Large intestine (tissue), 12 donors: Measurements from ENCODE around the gene STAB1. TPM values are rescaled to one million over a fixed set of nuclear protein-coding genes. Genes with fewer than 3 reads are reported as not detected.

Experiments
- DNase-seq, 2 donors: peaks; one replicate each; pipeline versions ENCODE4 v3.0.0 to v3.0.0-alpha.2; 2013
- H3K27ac ChIP-seq: one replicate; pipeline ENCODE4 v1.5.1; 2013; ENCODE audit warnings: low read length
- H3K27me3 ChIP-seq: 2 replicates; pipeline ENCODE4 v1.6.1; 2013; ENCODE audit warnings: low read length; ENCODE audit not compliant: control insufficient read depth, insufficient read depth
- H3K36me3 ChIP-seq: 2 replicates; pipeline ENCODE4 v1.6.1; 2013; ENCODE audit warnings: low read length; ENCODE audit not compliant: control insufficient read depth, insufficient read depth
- H3K4me1 ChIP-seq: one replicate; pipeline ENCODE4 v1.6.1; 2013; ENCODE audit warnings: low read length; ENCODE audit not compliant: control insufficient read depth, insufficient read depth
- H3K4me3 ChIP-seq: one replicate; pipeline ENCODE4 v1.5.1; 2013; ENCODE audit warnings: low read length
- H3K9me3 ChIP-seq: one replicate; pipeline ENCODE4 v1.6.1; 2013; ENCODE audit warnings: mild to moderate bottlenecking, low read depth, low read length, moderate library complexity; ENCODE audit not compliant: control insufficient read depth
- WGBS: methylation state at CpG from one replicate; pipeline ENCODE4 v1.1.5; 2013; ENCODE audit warnings: low lambda C conversion rate; ENCODE audit not compliant: insufficient coverage; 5-methylcytosine and 5-hydroxymethylcytosine counted together
- long read RNA-seq, 11 donors: transcript quantifications; one replicate each; lab custom pipeline, GENCODE V29; 2026
- polyA plus RNA-seq: library from polyadenylated mRNA; unstranded; fragments of 120-200 nt; gene quantifications from one replicate; pipeline ENCODE4 v1.2.1, GENCODE V29; 2013

Gene STAB1
- polyA plus RNA-seq: 43.5 TPM
- long read RNA-seq, donor 1, partial matches to known transcripts: 14 of 15 reads
- long read RNA-seq, donor 1, other reads (novel, unspliced or antisense): 0 of 15 reads
- long read RNA-seq, donor 2, partial matches to known transcripts: 28 of 28 reads
- long read RNA-seq, donor 2, other reads (novel, unspliced or antisense): 0 of 28 reads
- long read RNA-seq, donor 3: 0 reads
- long read RNA-seq, donor 4, partial matches to known transcripts: 6 of 6 reads
- long read RNA-seq, donor 4, other reads (novel, unspliced or antisense): 0 of 6 reads
- long read RNA-seq, donor 5, full-length matches to known transcripts: 1 of 1 reads
- long read RNA-seq, donor 5, partial matches to known transcripts: 0 of 1 reads
- long read RNA-seq, donor 5, other reads (novel, unspliced or antisense): 0 of 1 reads
- long read RNA-seq, donor 6, partial matches to known transcripts: 55 of 80 reads
- long read RNA-seq, donor 6, other reads (novel, unspliced or antisense): 24 of 80 reads
- long read RNA-seq, donor 7, partial matches to known transcripts: 21 of 21 reads
- long read RNA-seq, donor 7, other reads (novel, unspliced or antisense): 0 of 21 reads
- long read RNA-seq, donor 8, partial matches to known transcripts: 6 of 7 reads
- long read RNA-seq, donor 8, other reads (novel, unspliced or antisense): 0 of 7 reads
- long read RNA-seq, donor 9, partial matches to known transcripts: 0 of 1 reads
- long read RNA-seq, donor 9, other reads (novel, unspliced or antisense): 0 of 1 reads
- long read RNA-seq, donor 10: 0 reads
- long read RNA-seq, donor 11, partial matches to known transcripts: 0 of 1 reads
- long read RNA-seq, donor 11, other reads (novel, unspliced or antisense): 0 of 1 reads

DNA sequence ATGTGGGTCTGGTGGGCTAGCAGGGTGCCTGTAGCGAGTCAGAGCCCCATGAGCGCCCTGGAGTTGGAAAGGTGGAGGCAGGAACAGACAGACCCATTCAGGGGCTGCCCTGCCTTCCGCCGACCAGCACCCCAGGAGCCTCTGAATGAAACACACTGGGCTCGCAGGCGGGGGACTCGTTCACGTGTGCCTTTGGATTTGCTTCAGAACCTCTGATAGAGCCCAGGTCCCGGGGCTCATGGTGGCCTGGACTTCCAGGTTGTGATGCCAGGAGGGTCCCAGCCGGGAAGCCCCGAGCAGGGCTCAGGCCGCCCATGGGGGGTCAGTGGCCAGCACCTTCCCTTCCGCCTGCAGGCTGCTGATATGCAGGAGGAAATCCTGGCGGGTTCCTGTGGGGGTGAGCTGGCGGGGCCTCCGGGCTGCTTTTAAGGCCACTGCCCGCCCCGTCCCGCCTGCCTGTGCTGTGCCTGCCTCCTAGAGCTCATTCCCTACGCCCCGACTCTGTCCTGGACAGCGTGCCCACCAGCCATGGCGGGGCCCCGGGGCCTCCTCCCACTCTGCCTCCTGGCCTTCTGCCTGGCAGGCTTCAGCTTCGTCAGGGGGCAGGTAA, at the start of gene STAB1:
TSS of gene STAB1 (plus strand) at position 453 of the 610 bp plus-strand sequence. CDS start at position 529, 76 bp downstream.
- H3K27ac ChIP-seq: no peak within 1 kb of the TSS
- DNase-seq: no peak
- no peaks in the 10 kb centered on the region for H3K27me3 ChIP-seq
- no peaks in the 10 kb centered on the region for H3K4me1 ChIP-seq
- H3K4me3 ChIP-seq: peak within 1 kb of the TSS; percentile 16
- no CpG with 5 or more reads among the region's 25 CpGs for WGBS
- H3K36me3 ChIP-seq: peaks cover 36% of the 10 kb centered on the region
- H3K9me3 ChIP-seq: no peaks in the 10 kb centered on the region

DNA sequence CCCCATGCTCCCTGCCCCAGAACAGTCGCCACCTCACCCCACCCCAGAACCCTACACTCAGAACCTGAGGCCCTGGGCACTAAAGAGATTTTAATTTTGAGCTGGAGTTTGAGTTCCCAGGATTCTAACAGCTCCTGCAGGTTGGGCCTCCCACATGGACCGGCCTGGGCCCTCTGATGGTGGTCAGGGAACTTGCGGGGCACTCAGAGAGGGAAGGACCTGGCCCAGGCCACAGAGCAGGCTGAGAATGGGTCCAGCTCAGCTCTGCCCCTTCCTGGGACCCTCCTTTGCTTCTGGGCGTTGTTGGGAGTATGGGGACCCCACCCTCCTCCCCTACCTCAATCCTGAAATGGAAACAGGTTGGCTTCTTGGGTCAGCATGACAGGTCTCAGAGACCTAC, 49.1 kb upstream of the STAB1 start:
- Histone ChIP-seq H3K4me1 (peaks cover 10% of the 10 kb centered on the region), H3K36me3 (no peaks in the 10 kb centered on the region)
- no CpG with 5 or more reads among the region's 4 CpGs for WGBS

DNA sequence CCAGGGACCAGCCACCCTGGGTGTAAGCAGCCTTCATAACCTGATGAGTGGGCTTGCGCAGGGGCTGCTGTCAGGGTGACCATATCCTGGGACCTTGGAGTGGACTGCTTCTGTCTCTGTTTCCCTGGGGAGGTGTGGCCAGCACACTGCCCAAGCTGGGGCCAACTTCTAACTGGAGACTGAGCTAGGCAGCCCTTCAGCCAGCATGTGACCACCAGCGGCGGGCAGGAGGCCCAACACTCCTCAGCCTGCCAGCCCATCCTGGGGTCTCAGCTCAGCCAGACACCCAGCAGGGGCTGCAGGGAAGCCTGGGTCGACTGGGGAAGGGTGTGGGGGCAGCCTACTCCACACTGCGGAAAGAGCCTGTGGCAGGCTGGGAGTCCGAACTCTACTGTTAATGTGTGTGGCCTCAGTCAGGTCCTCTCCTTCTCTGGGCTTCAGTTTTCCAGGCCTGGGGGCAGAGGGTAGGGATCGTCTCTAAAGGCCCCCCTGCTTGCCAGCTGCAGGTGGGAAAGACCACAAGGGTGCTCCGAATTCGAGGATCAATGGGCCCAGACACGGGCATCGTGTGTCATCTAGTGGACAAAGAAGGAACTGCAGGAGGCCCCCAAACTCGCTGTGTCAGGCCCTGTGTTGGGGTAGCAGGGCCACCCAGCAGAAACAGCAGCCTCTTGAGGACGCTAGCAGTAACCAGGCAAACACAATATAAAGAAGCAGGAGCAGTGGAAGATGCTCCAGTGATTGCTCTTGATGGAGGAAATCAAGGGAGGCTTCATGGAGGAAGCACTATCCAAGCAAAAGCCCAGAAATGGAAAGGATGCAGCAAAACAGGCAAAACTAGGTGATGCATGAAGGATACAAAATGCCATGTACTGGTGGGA, 48.3 kb upstream of the STAB1 start:
- H3K27me3 ChIP-seq: no peaks in the 10 kb centered on the region
- H3K4me1 ChIP-seq: peaks cover 10% of the 10 kb centered on the region
- no peak overlapping the region for H3K4me3 ChIP-seq
- WGBS: 0% methylated on average over 1 of the region's 13 CpGs
- peak in 1 of 2 donors; percentile 22 for DNase-seq
- H3K27ac ChIP-seq: no peak overlapping the region
- H3K36me3 ChIP-seq: no peaks in the 10 kb centered on the region
- H3K9me3 ChIP-seq: no peaks in the 10 kb centered on the region

More for the DNA sequence above, 49.1 kb upstream of the STAB1 start:
- Histone ChIP-seq H3K9me3 (no peaks in the 10 kb centered on the region), H3K4me3 (no peak overlapping the region), H3K27ac (no peak overlapping the region), H3K27me3 (no peaks in the 10 kb centered on the region)
- DNase-seq: no peak

DNA sequence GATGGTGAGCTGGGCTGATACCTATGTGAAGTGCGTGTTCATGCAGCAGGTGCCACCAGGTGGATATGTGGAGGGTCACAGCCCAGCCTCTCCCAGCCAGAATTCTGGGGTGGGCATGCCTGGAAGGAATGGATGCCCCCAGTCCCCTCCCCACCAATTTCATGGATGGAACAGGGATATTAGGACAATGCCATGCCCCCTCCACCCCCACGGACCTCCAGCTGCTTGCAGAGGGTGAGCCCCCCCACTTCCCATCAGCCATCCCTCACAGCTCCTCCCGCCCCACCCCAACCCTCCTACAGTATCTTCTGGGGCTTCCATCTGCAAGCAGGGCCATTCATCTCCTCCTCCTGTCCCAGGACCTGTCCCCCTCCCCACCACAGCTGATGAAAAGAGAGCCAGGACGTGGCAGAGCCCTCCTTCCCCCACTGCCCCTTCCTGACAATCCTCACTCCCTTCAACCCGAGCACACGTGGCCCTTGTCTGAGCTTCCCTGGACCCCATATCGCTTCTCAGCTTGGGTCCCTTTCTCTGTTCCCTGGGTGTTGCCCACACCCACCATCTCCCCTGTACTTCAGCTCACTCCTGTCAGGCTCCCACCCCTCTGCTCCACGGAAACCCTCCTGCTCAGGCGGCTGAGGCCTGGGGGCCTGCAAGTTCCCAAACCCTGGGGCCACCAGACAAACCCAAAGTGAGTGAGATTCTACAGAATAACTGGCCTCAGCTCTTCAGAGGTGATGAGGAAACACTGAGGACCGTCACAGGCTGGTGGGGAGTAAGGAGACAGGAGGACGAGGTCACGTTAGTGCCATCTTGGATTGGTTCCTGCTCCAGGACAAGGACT, 47.4 kb upstream of the STAB1 start:
- WGBS: no CpG with 5 or more reads among the region's 12 CpGs
- Histone ChIP-seq H3K27me3 (no peaks in the 10 kb centered on the region), H3K27ac (no peak overlapping the region), H3K36me3 (no peaks in the 10 kb centered on the region), H3K9me3 (no peaks in the 10 kb centered on the region), H3K4me1 (peaks cover 11% of the 10 kb centered on the region), H3K4me3 (no peak overlapping the region)
- no peak for DNase-seq

GRCh38 chr3:52450489-52451236, 44.5 kb upstream of the STAB1 start:
- WGBS: no CpG with 5 or more reads among the region's 11 CpGs
- peaks cover 27% of the 10 kb centered on the region for H3K4me1 ChIP-seq
- no peak for DNase-seq
- no peaks in the 10 kb centered on the region for H3K27me3 ChIP-seq
- no peaks in the 10 kb centered on the region for H3K9me3 ChIP-seq
- no peak overlapping the region for H3K27ac ChIP-seq
- H3K4me3 ChIP-seq: no peak overlapping the region
- no peaks in the 10 kb centered on the region for H3K36me3 ChIP-seq

- no CpG with 5 or more reads among the region's 24 CpGs for WGBS
- Histone ChIP-seq H3K4me3 (no peak overlapping the region), H3K27me3 (no peaks in the 10 kb centered on the region), H3K4me1 (peaks cover 27% of the 10 kb centered on the region), H3K9me3 (no peaks in the 10 kb centered on the region), H3K36me3 (no peaks in the 10 kb centered on the region), H3K27ac (no peak overlapping the region)
- DNase-seq: no peak
Observed at GRCh38 chr3:52451237-52452083, 43.7 kb upstream of the STAB1 start.

GRCh38 chr3:52452126-52452525, 43.0 kb upstream of the STAB1 start:
- Histone ChIP-seq H3K4me3 (no peak overlapping the region), H3K4me1 (peaks cover 27% of the 10 kb centered on the region), H3K27ac (no peak overlapping the region), H3K27me3 (no peaks in the 10 kb centered on the region), H3K36me3 (no peaks in the 10 kb centered on the region), H3K9me3 (no peaks in the 10 kb centered on the region)
- no CpG with 5 or more reads among the region's 6 CpGs for WGBS
- no peak for DNase-seq

DNA sequence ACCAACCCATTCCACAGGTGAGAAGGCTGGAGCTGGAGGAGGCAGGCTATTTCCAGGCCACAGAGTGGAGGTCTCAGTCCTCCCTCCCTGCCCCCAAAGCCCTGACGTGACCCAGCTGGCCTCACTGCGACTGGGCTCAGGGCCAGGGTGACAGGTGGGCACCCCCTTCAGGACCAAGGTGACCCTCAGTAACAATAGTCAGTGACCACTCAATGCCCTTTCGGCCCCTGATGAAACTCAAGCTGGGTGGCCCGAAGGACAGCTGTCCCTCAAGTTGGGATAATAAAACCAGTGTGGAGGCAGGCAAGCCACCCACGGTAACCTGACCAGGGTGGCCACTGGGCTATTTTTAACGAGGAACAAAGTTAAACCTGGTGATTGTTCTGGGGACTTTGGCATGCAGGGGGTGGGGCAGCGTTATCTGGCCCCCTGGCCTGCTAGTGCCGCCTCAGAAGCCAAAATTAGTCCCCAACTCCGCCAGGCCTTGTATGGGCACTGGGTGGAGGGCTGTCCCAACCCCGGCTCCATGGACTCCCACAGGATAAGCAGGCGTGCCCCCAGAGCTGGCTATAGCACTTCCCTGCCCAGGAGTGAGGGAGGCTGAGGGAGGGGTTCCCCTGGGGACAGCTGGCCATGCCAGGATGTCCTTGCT, 42.4 kb upstream of the STAB1 start:
- H3K4me3 ChIP-seq: no peak overlapping the region
- no peak overlapping the region for H3K27ac ChIP-seq
- no peaks in the 10 kb centered on the region for H3K27me3 ChIP-seq
- DNase-seq: no peak
- H3K36me3 ChIP-seq: peaks cover 1% of the 10 kb centered on the region
- no CpG with 5 or more reads among the region's 11 CpGs for WGBS
- H3K4me1 ChIP-seq: peaks cover 27% of the 10 kb centered on the region
- H3K9me3 ChIP-seq: no peaks in the 10 kb centered on the region
